ENCODE results near the gene CT47B1. TPM values are rescaled to one million over a fixed set of nuclear protein-coding genes. Genes with fewer than 3 reads are reported as not detected.
"Not testable (repeated sequence)": the region's sequence is repeated elsewhere in the genome, so short reads cannot be mapped to it uniquely, and the experiment has no call there.

CT47B1 gene
- not detected in 2 replicates for total RNA-seq

DNA sequence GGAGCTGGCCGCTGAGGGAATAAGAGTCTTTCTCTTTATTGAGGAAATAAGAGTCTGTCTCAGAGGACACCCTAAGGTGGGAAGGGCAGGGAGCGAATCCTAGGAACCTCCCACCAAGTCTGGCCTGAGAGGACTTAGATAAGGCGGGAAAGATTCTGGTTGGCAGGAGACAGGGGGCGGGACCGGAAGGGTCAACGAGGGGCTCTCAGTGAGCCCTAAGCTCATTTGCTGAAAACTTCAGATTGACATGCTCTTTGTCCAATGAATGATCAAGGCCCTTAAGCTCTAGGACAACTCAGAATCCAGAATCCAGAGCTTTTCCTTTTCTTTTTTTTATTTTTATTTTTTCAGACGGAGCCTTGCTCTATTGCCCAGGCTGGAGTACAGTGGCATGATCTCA is at the start of gene CT47B1:
TSS of gene CT47B1 (minus strand) at position 101 of the 400 bp plus-strand sequence. CDS start 196 bp downstream, outside the sequence.
- DNase-seq (ENCODE audit: low spot score); H3K27me3 Mint-ChIP-seq (ENCODE audit: low read depth); H3K36me3 Mint-ChIP-seq (ENCODE audit: low read depth); intact Hi-C loops (cut with micrococcal nuclease); H3K9me3 Mint-ChIP-seq; H3K4me3 Mint-ChIP-seq (ENCODE audit: low read depth); H3K4me1 Mint-ChIP-seq (ENCODE audit: low read depth); H3K27ac Mint-ChIP-seq: not testable (repeated sequence)

DNA sequence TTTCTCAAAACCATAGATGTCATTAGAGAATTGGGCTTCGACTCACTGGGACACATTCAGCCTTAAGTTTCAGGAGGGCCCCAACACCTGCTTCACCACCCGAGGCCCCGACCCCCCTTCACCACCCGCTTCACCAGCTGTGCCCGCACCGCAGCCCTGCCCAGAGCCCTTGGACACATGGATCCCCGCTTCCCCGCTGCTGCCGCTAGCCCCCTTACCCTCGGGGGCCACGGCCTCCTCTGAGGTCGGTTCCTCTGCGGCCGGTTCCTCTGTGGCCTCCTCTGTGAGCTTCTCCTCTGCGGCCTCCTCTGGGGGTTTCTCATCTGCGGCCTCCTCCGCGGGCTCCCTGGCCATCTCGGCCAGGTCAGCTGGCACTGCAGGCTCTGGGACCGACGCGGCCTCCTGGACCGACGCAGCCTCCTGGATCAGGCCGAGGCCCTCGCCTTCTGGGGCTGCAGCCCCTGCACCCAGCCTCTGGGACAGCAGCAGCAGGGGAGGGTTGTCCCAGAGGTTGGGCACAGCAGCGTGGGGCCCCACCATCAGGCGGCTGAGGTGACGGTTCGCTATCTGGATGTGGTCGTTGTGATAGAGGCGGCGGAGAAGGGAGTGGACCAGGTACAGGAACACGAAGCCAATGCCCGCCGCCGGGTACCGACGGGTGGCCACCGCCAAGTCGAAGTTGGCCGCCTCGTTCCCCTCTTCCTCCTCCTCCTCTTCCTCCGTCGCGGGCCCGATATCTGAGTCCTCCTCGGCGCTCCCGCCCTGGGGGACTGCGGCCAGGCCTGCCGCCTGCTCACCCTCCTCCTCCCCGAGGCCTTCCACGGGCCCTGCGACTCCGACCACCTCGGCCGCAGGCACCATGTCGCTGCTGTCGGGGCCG is 748 bp downstream of the CT47B1 start:
- DNase-seq (ENCODE audit: low spot score): no peak
- Mint-ChIP-seq H3K27me3 (ENCODE audit: low read depth) (no peaks in the 10 kb centered on the region), H3K27ac (no peak overlapping the region), H3K36me3 (ENCODE audit: low read depth) (no peaks in the 10 kb centered on the region), H3K4me3 (ENCODE audit: low read depth) (no peak overlapping the region), H3K9me3 (no peaks in the 10 kb centered on the region), H3K4me1 (ENCODE audit: low read depth) (no peaks in the 10 kb centered on the region)
- intact Hi-C loops (cut with micrococcal nuclease): no loop called here

GRCh38 chrX:120857240-120857639 is 18.4 kb downstream of the CT47B1 start:
- intact Hi-C loops (cut with micrococcal nuclease): no loop called here
- peaks cover 9% of the 10 kb centered on the region for H3K36me3 Mint-ChIP-seq (ENCODE audit: low read depth)
- no peak for DNase-seq (ENCODE audit: low spot score)

GRCh38 chrX:120840827-120841226 is 34.8 kb downstream of the CT47B1 start:
- Mint-ChIP-seq H3K4me3 (ENCODE audit: low read depth) (no peak overlapping the region), H3K4me1 (ENCODE audit: low read depth) (peaks cover 4% of the 10 kb centered on the region), H3K27ac (no peak overlapping the region), H3K9me3 (no peaks in the 10 kb centered on the region), H3K36me3 (ENCODE audit: low read depth) (no peaks in the 10 kb centered on the region), H3K27me3 (ENCODE audit: low read depth) (no peaks in the 10 kb centered on the region)
- DNase-seq (ENCODE audit: low spot score): no peak
- intact Hi-C loops (cut with micrococcal nuclease): loop anchor here (5.0 kb wide), 1 partner anchor 39 kb away; no protein-coding TSS in a partner anchor

More at GRCh38 chrX:120857240-120857639, 18.4 kb downstream of the CT47B1 start:
- Mint-ChIP-seq H3K9me3 (no peaks in the 10 kb centered on the region), H3K27ac (no peak overlapping the region), H3K4me1 (ENCODE audit: low read depth) (peaks cover 36% of the 10 kb centered on the region), H3K27me3 (ENCODE audit: low read depth) (no peaks in the 10 kb centered on the region), H3K4me3 (ENCODE audit: low read depth) (no peak overlapping the region)

- H3K27me3 Mint-ChIP-seq (ENCODE audit: low read depth): no peaks in the 10 kb centered on the region
- no peak overlapping the region for H3K4me3 Mint-ChIP-seq (ENCODE audit: low read depth)
- no peak overlapping the region for H3K27ac Mint-ChIP-seq
- no peaks in the 10 kb centered on the region for H3K9me3 Mint-ChIP-seq
- no peak for DNase-seq (ENCODE audit: low spot score)
- H3K36me3 Mint-ChIP-seq (ENCODE audit: low read depth): no peaks in the 10 kb centered on the region
- peaks cover 4% of the 10 kb centered on the region for H3K4me1 Mint-ChIP-seq (ENCODE audit: low read depth)
- intact Hi-C loops (cut with micrococcal nuclease): no loop called here
These were observed 36.2 kb downstream of the CT47B1 start for GRCh38 chrX:120839491-120839890.

- intact Hi-C loops (cut with micrococcal nuclease); H3K9me3 Mint-ChIP-seq: not testable (repeated sequence)
These were observed 48.5 kb downstream of the CT47B1 start for GRCh38 chrX:120827213-120827612.

GRCh38 chrX:120825146-120825545 is 50.5 kb downstream of the CT47B1 start:
- Mint-ChIP-seq H3K9me3 (no peaks in the 10 kb centered on the region), H3K27ac (no peak overlapping the region), H3K4me1 (ENCODE audit: low read depth) (no peaks in the 10 kb centered on the region), H3K4me3 (ENCODE audit: low read depth) (no peak overlapping the region), H3K27me3 (ENCODE audit: low read depth) (no peaks in the 10 kb centered on the region), H3K36me3 (ENCODE audit: low read depth) (no peaks in the 10 kb centered on the region)
- DNase-seq (ENCODE audit: low spot score): no peak
- intact Hi-C loops (cut with micrococcal nuclease): no loop called here

More at GRCh38 chrX:120827213-120827612, 48.5 kb downstream of the CT47B1 start:
- not testable (repeated sequence) for H3K27ac Mint-ChIP-seq; H3K36me3 Mint-ChIP-seq (ENCODE audit: low read depth); H3K27me3 Mint-ChIP-seq (ENCODE audit: low read depth); DNase-seq (ENCODE audit: low spot score); H3K4me1 Mint-ChIP-seq (ENCODE audit: low read depth); H3K4me3 Mint-ChIP-seq (ENCODE audit: low read depth)

DNA sequence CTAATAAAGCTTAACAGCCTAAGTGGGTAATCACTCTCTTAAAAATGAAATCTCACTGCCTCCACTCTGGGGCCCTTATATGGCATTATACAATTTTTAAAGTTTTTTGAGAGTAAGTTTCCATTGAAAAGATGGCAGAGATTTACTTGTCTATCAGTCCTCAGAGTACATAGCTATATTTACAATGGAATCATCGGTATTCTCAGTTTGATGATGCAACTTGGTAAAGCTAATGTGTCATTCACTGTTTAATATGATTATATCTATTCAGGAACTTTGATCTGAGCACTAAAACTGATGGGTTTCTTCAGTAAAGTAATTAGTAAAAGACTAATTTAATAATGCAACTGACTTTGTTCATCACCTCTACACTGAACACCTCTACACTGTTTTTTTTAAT is 51.6 kb downstream of the CT47B1 start:
- no peak for DNase-seq (ENCODE audit: low spot score)
- intact Hi-C loops (cut with micrococcal nuclease): no loop called here
- Mint-ChIP-seq H3K27ac (no peak overlapping the region), H3K4me3 (ENCODE audit: low read depth) (no peak overlapping the region), H3K27me3 (ENCODE audit: low read depth) (no peaks in the 10 kb centered on the region), H3K4me1 (ENCODE audit: low read depth) (no peaks in the 10 kb centered on the region), H3K9me3 (no peaks in the 10 kb centered on the region), H3K36me3 (ENCODE audit: low read depth) (no peaks in the 10 kb centered on the region)

DNA sequence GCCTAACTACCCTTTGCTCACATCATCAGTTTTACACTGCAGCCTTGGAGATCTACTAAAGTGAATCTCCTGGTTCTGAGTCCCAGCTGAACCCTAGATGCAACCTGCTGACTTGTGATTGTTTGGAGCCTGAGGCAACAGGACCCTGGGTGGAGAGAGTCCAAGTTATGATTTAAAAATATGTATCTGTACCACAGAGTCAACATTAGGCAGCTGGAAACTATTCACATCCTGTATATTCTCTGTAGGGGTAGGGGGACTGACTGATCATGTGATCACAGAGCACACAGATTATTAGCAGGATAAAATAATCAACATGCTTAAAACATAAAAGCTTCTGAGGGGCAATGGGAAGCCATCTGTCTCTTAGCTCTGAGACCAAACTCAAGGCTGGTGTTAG is 52.1 kb downstream of the CT47B1 start:
- Mint-ChIP-seq H3K4me3 (ENCODE audit: low read depth) (no peak overlapping the region), H3K27me3 (ENCODE audit: low read depth) (no peaks in the 10 kb centered on the region), H3K9me3 (no peaks in the 10 kb centered on the region), H3K27ac (no peak overlapping the region), H3K36me3 (ENCODE audit: low read depth) (no peaks in the 10 kb centered on the region), H3K4me1 (ENCODE audit: low read depth) (no peaks in the 10 kb centered on the region)
- DNase-seq (ENCODE audit: low spot score): no peak
- intact Hi-C loops (cut with micrococcal nuclease): no loop called here

Other genes with a start within 250 kb of the CT47B1 start
- gene C1GALT1C1, start 245.8 kb downstream of the CT47B1 start, total RNA-seq: 24.5 and 25.0 TPM in 2 replicates
- gene CT47A11, start 61.3 kb upstream of the CT47B1 start, total RNA-seq: not detected in 2 replicates
- gene CT47A10, start 66.2 kb upstream of the CT47B1 start, total RNA-seq: not detected in 2 replicates
- gene CT47A9, start 71.0 kb upstream of the CT47B1 start, total RNA-seq: not detected in 2 replicates
- gene CT47A8, start 75.9 kb upstream of the CT47B1 start, total RNA-seq: not detected in 2 replicates
- not detected in 2 replicates for gene CT47A7, start 80.7 kb upstream of the CT47B1 start, total RNA-seq
- not detected in 2 replicates for gene CT47A6, start 85.6 kb upstream of the CT47B1 start, total RNA-seq
- gene CT47A5, start 90.5 kb upstream of the CT47B1 start, total RNA-seq: not detected in 2 replicates
- gene CT47A4, start 95.3 kb upstream of the CT47B1 start, total RNA-seq: not detected in 2 replicates
- gene CT47A3, start 100.2 kb upstream of the CT47B1 start, total RNA-seq: not detected in 2 replicates
- not detected in 2 replicates for gene CT47A2, start 105.1 kb upstream of the CT47B1 start, total RNA-seq
- not detected in 2 replicates for gene CT47A1, start 109.9 kb upstream of the CT47B1 start, total RNA-seq
- 2.9 TPM in 2 replicates for gene GLUD2, start 171.7 kb upstream of the CT47B1 start, total RNA-seq